H1 (cell line): Measurements from ENCODE around the gene AGBL1.

Source experiments
- ASH2L ChIP-seq: fragments of 200-600, 300-600 bp; sonication (generic); IDR thresholded peaks from one replicate; pipeline ENCODE4 v1.7.1; 2017; ENCODE audit warnings: low read length
- CEBPB ChIP-seq: IDR thresholded peaks from 2 replicates; pipeline ENCODE4 v1.6.1; 2012; ENCODE audit warnings: low read depth, low read length
- EP300 ChIP-seq, 2 experiments: IDR thresholded peaks; 1 replicate in 1 of 2; 2 replicates in 1 of 2; pipeline ENCODE4 v1.6.1; 2011 to 2012; ENCODE audit warnings: low read depth in 2 of 2, low read length in 2 of 2, mild to moderate bottlenecking in 2 of 2, borderline replicate concordance in 1 of 2, inconsistent platforms in 1 of 2, moderate library complexity in 1 of 2
- EZH2 ChIP-seq: fragments of 200-600 bp; sonication (generic); IDR thresholded peaks from 2 replicates; pipeline ENCODE4 v1.7.1; 2012; ENCODE audit warnings: low read depth, mild to moderate bottlenecking, moderate library complexity, low read length, inconsistent platforms; ENCODE audit not compliant: severe bottlenecking
- POLR2A ChIP-seq, 2 experiments: IDR thresholded peaks; 1 replicate in 1 of 2; 2 replicates in 1 of 2; pipeline ENCODE4 v1.6.1; 2011; ENCODE audit warnings: low read depth in 2 of 2, low read length in 2 of 2, mild to moderate bottlenecking in 2 of 2; ENCODE audit errors: control extremely low read depth in 1 of 2
- POLR2AphosphoS5 ChIP-seq: IDR thresholded peaks from 2 replicates; pipeline ENCODE4 v1.6.1; 2011; ENCODE audit warnings: low read depth, low read length
- TF ChIP-seq, protein P1 (sequence below), 3 experiments: IDR thresholded peaks; 1 replicate in 2 of 3; 2 replicates in 1 of 3; pipeline versions ENCODE4 v1.5.1 to v1.6.1; 2011; ENCODE audit warnings: low read length in 3 of 3, mild to moderate bottlenecking in 3 of 3, inconsistent platforms in 2 of 3, low read depth in 1 of 3, moderate library complexity in 1 of 3; ENCODE audit not compliant: insufficient read depth in 1 of 3; ENCODE audit errors: control extremely low read depth in 1 of 3
- TF ChIP-seq, protein P2 (sequence below): IDR thresholded peaks from 2 replicates; pipeline ENCODE4 v1.6.1; 2011; ENCODE audit warnings: low read length, improper control_type of control experiment

DNA sequence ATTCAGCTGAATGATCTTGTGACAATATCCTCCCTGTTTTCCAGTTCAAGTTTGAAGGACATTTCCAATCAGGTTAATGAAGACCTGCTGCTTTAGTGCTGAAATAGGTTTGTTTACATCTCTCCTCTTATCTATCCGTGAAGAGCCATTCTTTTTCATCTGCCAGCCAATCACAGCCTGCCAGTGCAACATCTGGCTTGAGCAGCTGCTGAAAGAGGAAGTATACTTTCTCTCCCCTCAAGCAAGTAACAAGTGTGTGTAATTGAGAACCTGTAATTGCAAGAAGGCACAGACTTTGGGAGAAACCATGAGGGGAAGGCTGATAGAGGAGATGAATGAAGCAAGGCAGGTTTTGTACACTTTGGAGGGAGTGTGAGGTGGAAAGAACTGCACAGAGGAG, 404.3 kb downstream of the AGBL1 start:
- TF ChIP-seq, protein P1, sequence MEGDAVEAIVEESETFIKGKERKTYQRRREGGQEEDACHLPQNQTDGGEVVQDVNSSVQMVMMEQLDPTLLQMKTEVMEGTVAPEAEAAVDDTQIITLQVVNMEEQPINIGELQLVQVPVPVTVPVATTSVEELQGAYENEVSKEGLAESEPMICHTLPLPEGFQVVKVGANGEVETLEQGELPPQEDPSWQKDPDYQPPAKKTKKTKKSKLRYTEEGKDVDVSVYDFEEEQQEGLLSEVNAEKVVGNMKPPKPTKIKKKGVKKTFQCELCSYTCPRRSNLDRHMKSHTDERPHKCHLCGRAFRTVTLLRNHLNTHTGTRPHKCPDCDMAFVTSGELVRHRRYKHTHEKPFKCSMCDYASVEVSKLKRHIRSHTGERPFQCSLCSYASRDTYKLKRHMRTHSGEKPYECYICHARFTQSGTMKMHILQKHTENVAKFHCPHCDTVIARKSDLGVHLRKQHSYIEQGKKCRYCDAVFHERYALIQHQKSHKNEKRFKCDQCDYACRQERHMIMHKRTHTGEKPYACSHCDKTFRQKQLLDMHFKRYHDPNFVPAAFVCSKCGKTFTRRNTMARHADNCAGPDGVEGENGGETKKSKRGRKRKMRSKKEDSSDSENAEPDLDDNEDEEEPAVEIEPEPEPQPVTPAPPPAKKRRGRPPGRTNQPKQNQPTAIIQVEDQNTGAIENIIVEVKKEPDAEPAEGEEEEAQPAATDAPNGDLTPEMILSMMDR (IDR thresholded peaks at IDR 0.05; ENCODE audit: control extremely low read depth in 1 of 3, insufficient read depth in 1 of 3, low read depth in 1 of 3, low read length in 3 of 3) = no peak
- TF ChIP-seq EZH2 (no peak), ASH2L (no peak), CEBPB (no peak), EP300 (IDR thresholded peaks at IDR 0.05; ENCODE audit: borderline replicate concordance in 1 of 2, low read depth in 2 of 2, low read length in 2 of 2) (no peak), POLR2A (IDR thresholded peaks at IDR 0.05; ENCODE audit: control extremely low read depth in 1 of 2, low read depth in 2 of 2, low read length in 2 of 2) (no peak), POLR2AphosphoS5 (no peak)
- TF ChIP-seq, protein P2, sequence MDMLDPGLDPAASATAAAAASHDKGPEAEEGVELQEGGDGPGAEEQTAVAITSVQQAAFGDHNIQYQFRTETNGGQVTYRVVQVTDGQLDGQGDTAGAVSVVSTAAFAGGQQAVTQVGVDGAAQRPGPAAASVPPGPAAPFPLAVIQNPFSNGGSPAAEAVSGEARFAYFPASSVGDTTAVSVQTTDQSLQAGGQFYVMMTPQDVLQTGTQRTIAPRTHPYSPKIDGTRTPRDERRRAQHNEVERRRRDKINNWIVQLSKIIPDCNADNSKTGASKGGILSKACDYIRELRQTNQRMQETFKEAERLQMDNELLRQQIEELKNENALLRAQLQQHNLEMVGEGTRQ = no peak
